DND-41 (cell line): ENCODE measurements around the gene FAM9C.

ENCODE experiments used
- EZH2 ChIP-seq: IDR thresholded peaks from 3 replicates; pipeline ENCODE4 v1.6.1; 2012; ENCODE audit warnings: borderline replicate concordance, low read depth, mild to moderate bottlenecking, moderate library complexity, low read length, inconsistent platforms; ENCODE audit not compliant: severe bottlenecking
- TF ChIP-seq, protein P1 (sequence below): IDR thresholded peaks from 2 replicates; pipeline ENCODE4 v1.5.1; 2012; ENCODE audit warnings: borderline replicate concordance, low read length, moderate library complexity, mild to moderate bottlenecking; ENCODE audit not compliant: poor library complexity, severe bottlenecking; ENCODE audit errors: extremely low read depth

DNA sequence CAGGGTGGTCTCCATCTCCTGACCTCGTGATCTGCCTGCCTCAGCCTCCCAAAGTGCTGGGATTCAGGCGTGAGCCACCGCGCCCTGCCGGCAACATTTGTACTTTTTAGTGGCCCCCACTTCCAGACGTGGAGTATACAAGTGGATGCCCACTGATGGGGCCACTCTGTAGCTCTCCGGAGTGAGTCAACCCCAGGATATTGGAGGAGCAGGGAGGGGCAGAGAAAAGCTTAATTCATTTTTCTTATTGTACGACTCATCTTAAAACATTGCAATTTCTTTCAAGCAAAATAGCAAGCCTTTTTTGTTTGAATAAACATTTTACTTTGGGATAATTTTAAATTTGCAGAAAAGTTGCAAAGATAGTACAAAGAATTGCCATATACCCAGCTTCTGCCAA, 34.6 kb downstream of the FAM9C start:
- TF ChIP-seq EZH2, result no peak
- TF ChIP-seq, protein P1, sequence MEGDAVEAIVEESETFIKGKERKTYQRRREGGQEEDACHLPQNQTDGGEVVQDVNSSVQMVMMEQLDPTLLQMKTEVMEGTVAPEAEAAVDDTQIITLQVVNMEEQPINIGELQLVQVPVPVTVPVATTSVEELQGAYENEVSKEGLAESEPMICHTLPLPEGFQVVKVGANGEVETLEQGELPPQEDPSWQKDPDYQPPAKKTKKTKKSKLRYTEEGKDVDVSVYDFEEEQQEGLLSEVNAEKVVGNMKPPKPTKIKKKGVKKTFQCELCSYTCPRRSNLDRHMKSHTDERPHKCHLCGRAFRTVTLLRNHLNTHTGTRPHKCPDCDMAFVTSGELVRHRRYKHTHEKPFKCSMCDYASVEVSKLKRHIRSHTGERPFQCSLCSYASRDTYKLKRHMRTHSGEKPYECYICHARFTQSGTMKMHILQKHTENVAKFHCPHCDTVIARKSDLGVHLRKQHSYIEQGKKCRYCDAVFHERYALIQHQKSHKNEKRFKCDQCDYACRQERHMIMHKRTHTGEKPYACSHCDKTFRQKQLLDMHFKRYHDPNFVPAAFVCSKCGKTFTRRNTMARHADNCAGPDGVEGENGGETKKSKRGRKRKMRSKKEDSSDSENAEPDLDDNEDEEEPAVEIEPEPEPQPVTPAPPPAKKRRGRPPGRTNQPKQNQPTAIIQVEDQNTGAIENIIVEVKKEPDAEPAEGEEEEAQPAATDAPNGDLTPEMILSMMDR, result no peak
